VCaP (cell line): ENCODE results near the gene BANF1.

Experiments
- H3K27ac ChIP-seq: fragments of 450-650 bp; 2 replicates; pipeline ENCODE4 v1.5.1; 2017
- TF ChIP-seq, protein P1 (sequence below): fragments of 450-650 bp; conservative IDR thresholded peaks from 2 replicates; pipeline ENCODE4 v1.5.1; 2017; ENCODE audit warnings: mild to moderate bottlenecking, moderate library complexity

BANF1 gene

DNA sequence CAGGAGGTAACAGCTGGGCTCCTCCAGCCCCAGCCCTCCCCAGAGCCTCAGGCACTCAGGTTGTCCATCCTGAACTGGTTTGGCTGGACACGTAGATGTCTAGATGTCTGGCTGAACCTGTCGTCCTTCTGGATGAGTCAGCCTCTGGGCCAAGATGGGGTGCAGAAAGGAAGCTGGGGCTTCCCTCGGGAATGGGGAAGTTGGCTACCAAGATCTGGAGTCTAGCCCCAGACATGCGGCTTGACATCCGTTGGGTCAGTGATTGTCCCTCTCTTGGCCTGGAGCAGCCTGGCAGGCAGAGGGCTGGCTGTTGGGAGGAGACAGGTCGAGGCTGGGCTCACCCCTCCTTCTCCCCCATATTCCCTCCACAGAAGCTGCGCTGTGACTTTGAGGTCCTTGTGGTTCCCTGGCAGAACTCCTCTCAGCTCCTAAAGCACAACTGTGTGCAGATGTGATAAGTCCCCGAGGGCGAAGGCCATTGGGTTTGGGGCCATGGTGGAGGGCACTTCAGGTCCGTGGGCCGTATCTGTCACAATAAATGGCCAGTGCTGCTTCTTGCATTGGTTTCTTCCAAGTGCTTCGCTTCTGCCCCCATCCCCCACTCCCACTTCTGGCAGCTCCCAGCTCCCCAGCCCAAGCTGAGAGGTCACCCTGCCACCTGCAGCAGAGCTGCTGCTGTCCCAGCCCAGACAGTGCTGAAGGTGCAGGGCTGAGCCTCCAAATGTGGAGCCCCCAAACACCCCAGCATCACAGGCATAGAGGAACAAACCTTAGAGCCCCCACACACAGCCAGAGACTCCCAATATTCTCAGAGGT lies 10.9 kb downstream of the BANF1 start:
- H3K27ac ChIP-seq = no peak overlapping the region
- TF ChIP-seq, protein P1, sequence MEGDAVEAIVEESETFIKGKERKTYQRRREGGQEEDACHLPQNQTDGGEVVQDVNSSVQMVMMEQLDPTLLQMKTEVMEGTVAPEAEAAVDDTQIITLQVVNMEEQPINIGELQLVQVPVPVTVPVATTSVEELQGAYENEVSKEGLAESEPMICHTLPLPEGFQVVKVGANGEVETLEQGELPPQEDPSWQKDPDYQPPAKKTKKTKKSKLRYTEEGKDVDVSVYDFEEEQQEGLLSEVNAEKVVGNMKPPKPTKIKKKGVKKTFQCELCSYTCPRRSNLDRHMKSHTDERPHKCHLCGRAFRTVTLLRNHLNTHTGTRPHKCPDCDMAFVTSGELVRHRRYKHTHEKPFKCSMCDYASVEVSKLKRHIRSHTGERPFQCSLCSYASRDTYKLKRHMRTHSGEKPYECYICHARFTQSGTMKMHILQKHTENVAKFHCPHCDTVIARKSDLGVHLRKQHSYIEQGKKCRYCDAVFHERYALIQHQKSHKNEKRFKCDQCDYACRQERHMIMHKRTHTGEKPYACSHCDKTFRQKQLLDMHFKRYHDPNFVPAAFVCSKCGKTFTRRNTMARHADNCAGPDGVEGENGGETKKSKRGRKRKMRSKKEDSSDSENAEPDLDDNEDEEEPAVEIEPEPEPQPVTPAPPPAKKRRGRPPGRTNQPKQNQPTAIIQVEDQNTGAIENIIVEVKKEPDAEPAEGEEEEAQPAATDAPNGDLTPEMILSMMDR = no peak

DNA sequence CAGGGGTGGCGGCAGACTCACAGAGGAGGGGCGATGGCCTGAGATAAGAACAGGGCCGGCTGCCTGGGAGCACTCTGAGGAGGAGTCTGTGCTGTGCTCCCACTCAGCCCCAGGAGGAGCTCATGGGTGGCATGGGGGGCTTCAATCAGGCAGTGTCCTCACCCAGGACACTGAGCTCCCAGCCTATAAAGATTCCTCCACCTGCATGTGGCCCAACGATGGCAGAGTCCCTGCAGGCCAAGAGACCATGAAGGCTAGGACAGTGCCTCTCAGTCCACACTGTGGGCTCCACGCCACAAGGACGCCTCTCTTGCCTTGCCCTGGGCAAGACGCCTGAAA lies 11.4 kb downstream of the BANF1 start:
- H3K27ac ChIP-seq = no peak overlapping the region
- TF ChIP-seq, protein P1 = no peak

DNA sequence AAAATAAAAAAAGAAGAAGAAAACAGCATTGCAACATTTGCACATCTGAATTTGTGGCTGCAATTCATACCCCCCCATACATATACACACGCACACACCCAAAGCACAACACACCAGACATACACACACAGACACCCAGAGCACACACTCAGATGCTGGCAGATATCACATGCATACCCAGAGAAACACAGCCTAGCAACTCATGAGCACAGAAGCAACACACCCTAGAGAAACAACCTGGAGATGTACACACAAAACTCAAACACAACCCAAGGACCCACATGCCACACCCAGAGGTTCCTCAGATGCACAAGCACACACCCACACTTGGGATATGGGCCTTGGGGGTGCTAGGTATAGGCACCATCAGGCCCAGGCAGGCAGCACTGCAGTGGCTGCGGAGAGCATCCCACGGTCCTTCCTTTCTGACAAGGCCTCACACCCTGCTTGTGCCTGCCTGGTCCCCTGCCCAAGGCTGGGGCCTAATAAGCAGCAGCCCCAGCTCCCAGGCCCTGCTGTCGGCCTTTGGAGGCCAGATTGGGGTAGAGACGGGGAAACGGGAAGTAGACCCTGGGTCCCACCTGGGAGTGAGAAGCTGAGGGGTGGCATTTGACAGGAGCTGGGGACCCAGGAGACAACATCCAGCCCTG lies 12.6 kb downstream of the BANF1 start:
- TF ChIP-seq, protein P1 = no peak
- H3K27ac ChIP-seq = peak overlapping the region; percentile 5; the same call in 1 of the 2 replicates

DNA sequence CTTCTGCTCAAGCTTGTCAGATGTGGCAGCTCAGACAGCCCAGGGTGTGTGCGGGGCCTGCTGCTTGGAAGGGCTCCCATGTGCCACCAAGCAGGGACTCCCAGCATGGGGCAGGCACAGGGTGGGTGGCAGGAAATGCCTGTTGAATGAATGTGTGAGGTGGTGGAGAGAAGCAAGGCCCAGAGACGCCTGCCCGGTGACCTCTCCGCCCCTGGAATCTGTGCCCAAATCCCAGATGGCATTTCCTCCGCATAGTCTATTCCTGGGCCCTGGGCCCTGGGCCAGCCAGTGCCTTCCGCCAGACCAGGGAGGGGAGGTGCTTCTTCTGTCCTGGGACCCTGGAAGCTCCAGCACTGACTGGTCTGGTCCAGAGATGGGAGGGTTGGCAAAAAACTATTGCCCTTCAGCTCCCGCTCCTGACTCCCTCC lies 13.2 kb downstream of the BANF1 start:
- TF ChIP-seq, protein P1 = no peak
- peak overlapping the region; percentile 5; the same call in 1 of the 2 replicates for H3K27ac ChIP-seq

DNA sequence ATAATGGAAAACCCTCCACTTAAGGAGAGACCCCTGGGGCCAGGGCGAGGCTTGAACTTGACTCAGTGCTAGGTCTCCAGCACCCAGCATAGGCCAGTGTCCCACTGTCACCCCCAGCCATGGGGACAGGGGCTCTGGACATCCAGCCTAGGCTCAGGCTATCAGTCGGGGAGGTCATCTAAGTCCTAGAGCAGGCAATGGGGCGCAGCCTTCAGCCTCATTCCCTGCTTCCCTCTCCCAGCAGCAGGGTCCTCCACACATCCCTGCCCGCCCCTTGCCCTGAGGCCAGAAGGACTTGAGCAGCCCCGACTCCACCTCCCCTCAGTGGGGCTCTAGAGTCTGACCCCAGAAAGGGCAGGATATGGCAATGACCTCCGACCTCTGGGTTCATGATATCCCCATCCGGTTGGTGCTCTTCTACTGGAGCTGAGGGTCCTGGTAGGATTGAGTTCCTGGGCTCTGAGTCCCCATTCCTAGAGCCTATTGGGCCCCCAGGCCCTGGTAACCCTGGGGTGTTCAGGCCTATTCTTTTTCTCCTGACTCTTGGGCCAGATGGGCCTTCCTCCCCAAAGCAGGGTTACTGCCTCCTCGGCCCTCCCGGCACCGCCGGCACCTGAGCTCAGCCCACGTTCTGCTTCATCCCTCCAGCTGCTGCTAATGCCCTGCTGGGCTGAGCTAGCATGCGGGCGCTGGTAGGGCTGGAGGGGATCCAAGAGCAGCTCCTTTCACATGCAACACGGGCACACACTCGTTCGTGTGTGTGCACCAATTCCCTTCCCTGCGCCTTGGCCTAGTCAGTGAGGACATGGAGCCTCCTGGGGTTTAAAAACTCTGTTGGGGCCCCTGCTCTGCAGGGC lies 13.9 kb downstream of the BANF1 start:
- TF ChIP-seq, protein P1 = no peak
- H3K27ac ChIP-seq = no peak overlapping the region

DNA sequence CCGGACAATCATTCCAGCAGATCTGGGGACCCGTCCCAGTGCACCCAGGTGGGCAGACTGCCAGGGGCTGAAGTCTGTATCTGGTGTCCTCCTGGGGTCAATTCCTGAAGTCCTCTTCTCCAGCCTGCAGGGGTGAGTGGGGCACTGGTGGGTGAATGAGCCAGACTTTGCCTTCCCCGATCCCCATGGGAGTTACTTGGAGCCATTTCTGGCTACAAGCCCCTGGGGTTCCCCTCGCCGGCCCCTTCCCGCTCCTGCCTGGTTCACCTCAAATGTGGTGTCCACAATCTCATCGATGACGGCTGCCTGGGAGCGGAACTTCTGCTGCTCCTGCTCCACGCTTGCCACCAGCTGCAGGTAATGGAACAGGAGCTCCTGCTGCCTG lies 14.5 kb downstream of the BANF1 start:
- TF ChIP-seq, protein P1 = no peak
- no peak overlapping the region for H3K27ac ChIP-seq

DNA sequence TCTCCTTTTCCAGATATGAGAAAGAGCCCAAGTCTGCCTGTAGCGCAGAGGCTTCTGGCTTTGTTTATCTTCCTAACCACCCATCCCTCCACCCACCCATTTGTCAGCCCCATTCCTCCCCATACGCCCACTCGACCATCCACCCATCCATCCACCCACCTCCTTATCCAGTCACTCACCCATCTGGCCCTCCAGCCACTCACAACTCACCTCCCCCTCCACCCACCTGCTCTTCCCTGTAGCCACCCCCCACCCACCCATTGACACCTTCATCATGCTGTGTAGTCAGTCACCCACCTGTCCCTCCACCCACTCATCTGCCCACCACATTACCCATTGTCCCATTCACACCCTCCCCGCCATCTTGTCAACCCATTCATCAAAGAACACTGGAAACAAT lies 15.0 kb downstream of the BANF1 start:
- TF ChIP-seq, protein P1 = no peak
- H3K27ac ChIP-seq = no peak overlapping the region
